ENCODE measurements around the gene CAMTA1. TPM values are rescaled to one million over a fixed set of nuclear protein-coding genes. Genes with fewer than 3 reads are reported as not detected.

Gene CAMTA1
- total and polyA plus RNA-seq, 2 experiments from 2014 or later: 89.0 to 145 TPM

- Histone ChIP-seq H3K4me3 (no peak overlapping the region), H4K20me1 (ENCODE audit: insufficient read depth, poor library complexity, severe bottlenecking) (no peaks in the 10 kb centered on the region), H3K4me1 (ENCODE audit: insufficient read depth) (peaks cover 21% of the 10 kb centered on the region), H3K79me2 (no peaks in the 10 kb centered on the region), H3K9me3 (ENCODE audit: low read depth) (no peaks in the 10 kb centered on the region), H3K27me3 (no peaks in the 10 kb centered on the region), H3K27ac (no peak overlapping the region), H3K9me2 (replicated peaks; ENCODE audit: insufficient read depth) (no peaks in the 10 kb centered on the region), H3K36me3 (replicated peaks; ENCODE audit: insufficient read depth, low read depth) (no peaks in the 10 kb centered on the region), H2AFZ (peak overlapping the region; percentile 99), H3K4me2 (peak overlapping the region; percentile 99)
- no peak for DNase-seq (ENCODE audit: low spot score)
- TF ChIP-seq EZH2 (IDR thresholded peaks at IDR 0.05; ENCODE audit: borderline replicate concordance) (no peak), CTCF (IDR thresholded peaks at IDR 0.05; ENCODE audit: poor library complexity) (no peak), EZH2phosphoT487 (IDR thresholded peaks at IDR 0.05; ENCODE audit: low read depth, severe bottlenecking, unreplicated experiment) (no peak)
- 81% methylated on average over 6 of the region's 6 CpGs for WGBS (ENCODE audit: low lambda C conversion rate, missing lambda C conversion rate)
These were observed 896.1 kb downstream of the CAMTA1 start for GRCh38 chr1:7681401-7681800.

- TF ChIP-seq EZH2 (IDR thresholded peaks at IDR 0.05; ENCODE audit: borderline replicate concordance): no peak
- no peak for TF ChIP-seq CTCF (IDR thresholded peaks at IDR 0.05; ENCODE audit: poor library complexity)
- no peak for TF ChIP-seq EZH2phosphoT487 (IDR thresholded peaks at IDR 0.05; ENCODE audit: low read depth, severe bottlenecking, unreplicated experiment)
- H2AFZ ChIP-seq: no peak overlapping the region
- 95% methylated on average over 15 of the region's 15 CpGs for WGBS (ENCODE audit: low lambda C conversion rate, missing lambda C conversion rate)
- H3K4me3 ChIP-seq: no peak overlapping the region
- H3K27me3 ChIP-seq: no peaks in the 10 kb centered on the region
- H3K4me2 ChIP-seq: no peak overlapping the region
- peaks cover 17% of the 10 kb centered on the region for H3K4me1 ChIP-seq (ENCODE audit: insufficient read depth)
- H3K27ac ChIP-seq: no peak overlapping the region
- H3K9me3 ChIP-seq (ENCODE audit: low read depth): no peaks in the 10 kb centered on the region
- DNase-seq (ENCODE audit: low spot score): no peak
- H3K36me3 ChIP-seq (replicated peaks; ENCODE audit: insufficient read depth, low read depth): no peaks in the 10 kb centered on the region
- H3K9me2 ChIP-seq (replicated peaks; ENCODE audit: insufficient read depth): no peaks in the 10 kb centered on the region
- no peaks in the 10 kb centered on the region for H4K20me1 ChIP-seq (ENCODE audit: insufficient read depth, poor library complexity, severe bottlenecking)
- no peaks in the 10 kb centered on the region for H3K79me2 ChIP-seq
These were observed 898.3 kb downstream of the CAMTA1 start for GRCh38 chr1:7683521-7683920.

- no peaks in the 10 kb centered on the region for H3K79me2 ChIP-seq
- no peak overlapping the region for H3K4me2 ChIP-seq
- no peaks in the 10 kb centered on the region for H3K9me3 ChIP-seq (ENCODE audit: low read depth)
- H2AFZ ChIP-seq: no peak overlapping the region
- WGBS (ENCODE audit: low lambda C conversion rate, missing lambda C conversion rate): 93% methylated on average over 8 of the region's 8 CpGs
- no peaks in the 10 kb centered on the region for H4K20me1 ChIP-seq (ENCODE audit: insufficient read depth, poor library complexity, severe bottlenecking)
- H3K36me3 ChIP-seq (replicated peaks; ENCODE audit: insufficient read depth, low read depth): no peaks in the 10 kb centered on the region
- TF ChIP-seq EZH2phosphoT487 (IDR thresholded peaks at IDR 0.05; ENCODE audit: low read depth, severe bottlenecking, unreplicated experiment) (no peak), EZH2 (IDR thresholded peaks at IDR 0.05; ENCODE audit: borderline replicate concordance) (no peak), CTCF (IDR thresholded peaks at IDR 0.05; ENCODE audit: poor library complexity) (no peak)
- peaks cover 12% of the 10 kb centered on the region for H3K4me1 ChIP-seq (ENCODE audit: insufficient read depth)
- H3K4me3 ChIP-seq: no peak overlapping the region
- H3K27ac ChIP-seq: no peak overlapping the region
- no peak for DNase-seq (ENCODE audit: low spot score)
- H3K9me2 ChIP-seq (replicated peaks; ENCODE audit: insufficient read depth): no peaks in the 10 kb centered on the region
- H3K27me3 ChIP-seq: no peaks in the 10 kb centered on the region
These were observed 898.9 kb downstream of the CAMTA1 start for GRCh38 chr1:7684132-7684531.

Measured in hepatocyte (in vitro differentiated cells).